Mucosa of rectum (tissue), 2 donors: ENCODE data around the gene ERF.

ENCODE experiments used
- H3K27ac ChIP-seq, 2 donors: one replicate each; pipeline ENCODE4 v1.7.0; 2013; ENCODE audit warnings: inconsistent platforms in 2 of 2, low read depth in 2 of 2, low read length in 2 of 2
- H3K27me3 ChIP-seq, 2 donors: one replicate each; pipeline ENCODE4 v1.7.0; 2013; ENCODE audit warnings: low read length in 2 of 2; ENCODE audit not compliant: control insufficient read depth in 2 of 2, insufficient read depth in 2 of 2
- H3K36me3 ChIP-seq, 2 donors: one replicate each; pipeline ENCODE4 v1.7.0; 2013; ENCODE audit warnings: low read length in 2 of 2; ENCODE audit not compliant: control insufficient read depth in 2 of 2, insufficient read depth in 2 of 2
- H3K4me1 ChIP-seq, 2 donors: one replicate each; pipeline ENCODE4 v1.7.0; 2013; ENCODE audit warnings: low read length in 2 of 2, mild to moderate bottlenecking in 1 of 2; ENCODE audit not compliant: control insufficient read depth in 2 of 2, insufficient read depth in 2 of 2
- H3K4me3 ChIP-seq, 2 donors: one replicate each; pipeline ENCODE4 v1.7.0; 2013; ENCODE audit warnings: low read length in 2 of 2
- H3K9ac ChIP-seq, 2 donors: one replicate each; pipeline ENCODE4 v1.7.0; 2013; ENCODE audit warnings: low read length in 2 of 2, low read depth in 1 of 2, mild to moderate bottlenecking in 1 of 2
- H3K9me3 ChIP-seq, 2 donors: one replicate each; pipeline ENCODE4 v1.7.0; 2013; ENCODE audit warnings: low read length in 2 of 2; ENCODE audit not compliant: control insufficient read depth in 2 of 2
- donor health status: healthy.
- donor health status: Normal muscosa, but diverticular disease.

ERF gene

DNA sequence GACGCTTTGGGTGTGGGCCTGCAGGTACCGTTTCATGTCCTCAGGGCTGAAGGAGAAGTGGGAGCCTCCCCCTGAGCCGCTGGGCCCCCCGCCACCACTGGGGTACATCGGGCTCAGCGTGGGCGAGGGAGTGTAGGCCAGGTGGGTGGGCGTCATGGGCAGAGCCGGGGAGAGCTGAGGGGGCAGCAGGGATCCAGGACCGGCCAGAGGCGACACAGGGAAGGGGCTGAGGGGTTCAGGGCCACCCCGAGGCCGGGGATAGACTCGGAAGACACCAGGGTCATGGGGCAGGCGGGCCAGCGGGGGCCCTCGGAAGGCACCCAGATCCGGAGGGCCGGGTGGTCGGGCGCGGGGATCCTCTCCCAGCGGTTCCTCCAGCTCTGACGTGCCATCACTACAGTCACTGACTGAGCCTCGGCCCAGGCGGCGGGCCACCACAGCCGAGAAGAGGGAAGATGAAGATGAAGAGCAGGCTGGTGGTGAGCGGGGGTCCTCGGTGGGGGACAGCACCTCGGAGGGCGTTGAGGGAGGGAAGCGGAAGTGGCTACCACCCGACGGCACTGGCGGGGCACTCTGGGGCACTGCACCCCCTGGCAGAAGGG, 5.7 kb downstream of the ERF start:
- Histone ChIP-seq H3K9ac (no peak overlapping the region), H3K9me3 (no peaks in the 10 kb centered on the region), H3K36me3 (peaks cover 3 to 7% of the 10 kb centered on the region in 2 donors), H3K4me1 (peaks cover 17 to 28% of the 10 kb centered on the region in 2 donors), H3K27me3 (no peaks in the 10 kb centered on the region), H3K27ac (no peak overlapping the region), H3K4me3 (no peak overlapping the region)

DNA sequence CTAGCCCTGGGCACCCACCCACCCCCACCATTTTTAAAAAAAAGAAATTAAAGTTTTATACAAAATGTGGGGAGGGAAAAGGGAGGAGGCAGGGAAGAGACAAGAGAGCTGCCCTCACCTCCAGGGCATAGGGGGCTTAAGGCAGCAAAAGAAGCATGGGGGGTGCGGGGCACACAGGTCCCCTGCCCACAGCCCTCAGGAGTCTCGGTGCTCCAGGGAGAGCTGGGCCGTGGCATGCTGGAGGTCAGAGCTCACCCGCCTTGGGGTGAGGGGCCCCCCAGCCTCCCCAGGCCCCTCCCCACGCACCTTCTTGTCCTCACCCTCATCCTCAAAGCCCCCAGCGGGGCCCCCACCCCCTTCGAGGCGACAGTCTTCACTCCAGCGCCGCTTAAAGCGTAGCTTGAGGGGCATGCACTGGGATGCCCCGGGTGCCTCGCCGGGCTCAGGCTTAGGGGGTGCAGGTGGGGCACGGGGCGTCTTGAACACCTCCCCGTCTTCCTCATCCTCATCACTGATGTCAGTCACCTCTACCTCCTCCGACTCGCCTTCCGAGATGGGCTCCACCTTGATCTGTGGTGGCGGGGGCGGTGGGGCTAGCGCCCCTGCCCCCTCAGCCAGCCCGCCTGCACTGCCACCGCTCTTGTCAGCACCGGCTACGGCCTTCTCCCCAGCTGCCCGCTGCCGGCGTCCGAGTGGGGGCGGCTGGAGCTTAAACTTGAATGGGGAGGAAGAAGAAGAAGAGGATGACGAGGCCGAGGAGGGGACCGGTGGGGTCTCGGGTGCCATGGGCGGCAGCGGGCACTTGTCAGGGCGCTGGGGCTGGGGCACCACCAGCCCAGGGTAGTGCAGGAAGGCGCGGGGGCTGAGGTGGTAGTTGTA, 6.4 kb downstream of the ERF start:
- no peak overlapping the region for H3K9ac ChIP-seq
- no peaks in the 10 kb centered on the region for H3K9me3 ChIP-seq
- peaks cover 21 to 28% of the 10 kb centered on the region in 2 donors for H3K4me1 ChIP-seq
- H3K27me3 ChIP-seq = no peaks in the 10 kb centered on the region
- no peak overlapping the region for H3K4me3 ChIP-seq
- no peak overlapping the region for H3K27ac ChIP-seq
- peaks cover 3 to 7% of the 10 kb centered on the region in 2 donors for H3K36me3 ChIP-seq

DNA sequence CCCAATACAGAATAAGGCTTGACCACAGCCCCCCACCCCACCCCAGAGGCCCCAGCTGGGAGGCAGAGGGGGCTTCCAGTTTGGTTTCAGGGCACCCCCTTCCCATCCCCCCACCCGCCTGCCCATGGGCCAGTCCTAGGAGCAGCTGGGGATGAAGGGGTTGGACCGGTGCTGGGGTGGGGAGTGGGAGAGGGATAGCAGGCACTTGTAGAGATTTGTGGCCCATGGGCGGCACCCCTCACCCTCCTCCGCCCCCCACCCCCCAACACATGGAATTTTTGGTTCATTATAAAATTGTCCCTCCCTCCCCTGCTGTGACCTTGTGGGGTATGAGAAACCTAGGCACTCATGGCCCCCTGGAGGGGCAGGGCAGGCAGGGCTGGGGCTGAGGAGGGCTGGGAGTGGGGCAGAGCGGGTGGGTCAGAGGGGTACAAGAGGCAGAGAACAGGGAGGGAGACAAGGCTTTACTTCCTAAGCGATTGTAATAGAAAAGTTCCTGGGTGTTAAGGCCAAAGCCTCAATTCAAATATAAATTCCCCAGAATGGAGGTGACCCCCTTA, 7.2 kb downstream of the ERF start:
- Histone ChIP-seq H3K27me3 (no peaks in the 10 kb centered on the region), H3K4me1 (peaks cover 15 to 21% of the 10 kb centered on the region in 2 donors), H3K4me3 (no peak overlapping the region), H3K9me3 (no peaks in the 10 kb centered on the region), H3K27ac (no peak overlapping the region), H3K36me3 (peaks cover 3 to 7% of the 10 kb centered on the region in 2 donors), H3K9ac (no peak overlapping the region)

DNA sequence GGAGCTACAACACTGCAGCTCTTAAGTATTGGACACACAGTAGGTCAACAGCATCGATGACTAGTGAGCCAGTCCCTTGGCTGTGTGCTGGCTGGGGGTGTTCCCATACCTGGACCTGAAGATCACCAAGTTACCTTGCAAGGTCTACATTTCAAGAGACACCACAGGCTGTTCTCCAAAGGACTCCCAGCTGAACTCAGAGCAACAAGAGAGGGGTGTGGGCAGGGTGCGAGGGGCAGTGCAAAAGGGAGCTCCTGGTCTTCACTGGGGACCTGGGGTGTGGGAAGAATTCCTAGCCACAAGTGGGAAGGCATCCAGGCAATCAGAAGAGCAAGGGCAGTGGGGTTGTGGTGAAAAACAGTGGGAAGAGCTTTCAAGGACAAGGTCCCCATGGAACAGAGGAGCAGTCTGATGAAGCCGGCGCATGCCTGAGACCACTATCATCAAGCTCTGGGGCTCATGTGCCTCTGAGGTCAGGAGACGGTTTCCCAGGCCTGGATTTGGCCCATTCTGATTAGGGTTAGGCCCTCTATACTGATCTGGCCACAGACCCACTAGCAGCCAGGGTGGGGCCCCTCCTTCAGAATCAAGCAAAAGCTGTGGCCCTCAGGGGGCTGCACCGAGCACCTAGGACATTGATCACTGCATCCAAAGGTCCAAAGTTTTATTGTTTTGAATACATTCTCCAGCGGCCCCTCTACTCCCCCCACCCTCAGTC, 7.8 kb downstream of the ERF start:
- H3K27ac ChIP-seq = no peak overlapping the region
- no peaks in the 10 kb centered on the region for H3K9me3 ChIP-seq
- no peak overlapping the region for H3K9ac ChIP-seq
- peaks cover 3 to 7% of the 10 kb centered on the region in 2 donors for H3K36me3 ChIP-seq
- H3K27me3 ChIP-seq = no peaks in the 10 kb centered on the region
- peaks cover 11 to 16% of the 10 kb centered on the region in 2 donors for H3K4me1 ChIP-seq
- no peak overlapping the region for H3K4me3 ChIP-seq

DNA sequence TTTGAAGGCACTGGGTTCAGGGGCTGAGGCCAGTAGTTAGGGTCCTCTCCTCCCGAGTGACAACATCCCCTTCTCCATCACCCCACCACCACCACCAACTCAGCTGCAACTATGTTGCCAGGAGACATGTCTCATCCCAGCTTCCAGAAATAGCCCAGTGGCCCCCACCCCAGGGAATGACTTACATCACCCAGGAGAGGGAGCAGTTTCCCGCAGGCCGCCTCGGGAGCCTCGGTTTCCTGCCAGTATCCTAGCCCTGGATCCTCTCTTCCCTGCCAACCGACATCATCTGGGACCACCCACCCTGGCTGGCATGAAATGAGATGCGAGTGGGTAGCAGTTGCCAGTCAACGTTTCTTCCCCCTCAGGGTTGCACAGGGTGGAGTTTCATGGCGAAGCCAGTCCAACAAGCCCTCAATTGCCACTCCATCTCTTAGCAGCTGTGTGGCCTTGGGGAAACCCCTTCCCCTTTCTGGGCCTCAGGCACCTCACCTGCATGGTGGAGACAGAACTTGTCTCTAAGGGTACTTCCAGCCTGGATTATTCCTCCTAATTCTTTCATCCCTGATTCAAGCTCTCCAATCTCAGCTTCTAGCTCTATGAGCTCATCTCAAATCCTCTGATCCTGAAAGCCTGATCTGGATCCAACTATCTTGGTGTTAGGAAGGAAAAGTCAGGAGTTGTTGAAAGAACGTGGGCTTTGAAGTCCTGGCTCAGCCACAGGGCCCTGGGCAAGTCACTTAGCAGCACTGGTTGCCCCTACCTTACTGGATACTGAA, 8.6 kb downstream of the ERF start:
- H3K4me3 ChIP-seq = no peak overlapping the region
- H3K9me3 ChIP-seq = no peaks in the 10 kb centered on the region
- H3K36me3 ChIP-seq = peaks cover 3 to 7% of the 10 kb centered on the region in 2 donors
- no peak overlapping the region for H3K9ac ChIP-seq
- no peaks in the 10 kb centered on the region for H3K27me3 ChIP-seq
- H3K27ac ChIP-seq = no peak overlapping the region
- peaks cover 11 to 15% of the 10 kb centered on the region in 2 donors for H3K4me1 ChIP-seq

DNA sequence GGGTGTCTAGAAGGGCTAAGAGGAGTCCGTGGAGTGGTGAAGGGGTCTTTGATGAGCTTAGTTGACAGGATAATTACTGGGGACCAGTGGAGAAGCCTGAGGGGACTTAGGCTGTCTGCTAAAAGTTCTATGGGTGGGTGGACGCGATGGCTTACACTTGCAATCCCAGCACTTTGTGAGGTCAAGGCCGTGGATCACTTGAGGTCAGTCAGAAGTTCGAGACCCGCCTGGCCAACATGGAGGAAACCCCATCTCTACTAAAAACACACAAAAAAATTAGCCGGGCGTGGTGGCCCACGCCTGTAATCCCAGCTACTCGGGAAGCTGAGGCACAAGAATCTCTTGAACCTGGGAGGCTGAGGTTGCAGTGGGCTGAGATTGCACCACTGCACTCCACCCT, 9.7 kb downstream of the ERF start:
- Histone ChIP-seq H3K9ac (peak overlapping the region in 1 of 2 donors; percentile 76), H3K27ac (no peak overlapping the region), H3K4me1 (peaks cover 14 to 23% of the 10 kb centered on the region in 2 donors), H3K9me3 (no peaks in the 10 kb centered on the region), H3K27me3 (no peaks in the 10 kb centered on the region), H3K4me3 (peak overlapping the region; percentile 72 to 98), H3K36me3 (peaks cover 3 to 7% of the 10 kb centered on the region in 2 donors)

DNA sequence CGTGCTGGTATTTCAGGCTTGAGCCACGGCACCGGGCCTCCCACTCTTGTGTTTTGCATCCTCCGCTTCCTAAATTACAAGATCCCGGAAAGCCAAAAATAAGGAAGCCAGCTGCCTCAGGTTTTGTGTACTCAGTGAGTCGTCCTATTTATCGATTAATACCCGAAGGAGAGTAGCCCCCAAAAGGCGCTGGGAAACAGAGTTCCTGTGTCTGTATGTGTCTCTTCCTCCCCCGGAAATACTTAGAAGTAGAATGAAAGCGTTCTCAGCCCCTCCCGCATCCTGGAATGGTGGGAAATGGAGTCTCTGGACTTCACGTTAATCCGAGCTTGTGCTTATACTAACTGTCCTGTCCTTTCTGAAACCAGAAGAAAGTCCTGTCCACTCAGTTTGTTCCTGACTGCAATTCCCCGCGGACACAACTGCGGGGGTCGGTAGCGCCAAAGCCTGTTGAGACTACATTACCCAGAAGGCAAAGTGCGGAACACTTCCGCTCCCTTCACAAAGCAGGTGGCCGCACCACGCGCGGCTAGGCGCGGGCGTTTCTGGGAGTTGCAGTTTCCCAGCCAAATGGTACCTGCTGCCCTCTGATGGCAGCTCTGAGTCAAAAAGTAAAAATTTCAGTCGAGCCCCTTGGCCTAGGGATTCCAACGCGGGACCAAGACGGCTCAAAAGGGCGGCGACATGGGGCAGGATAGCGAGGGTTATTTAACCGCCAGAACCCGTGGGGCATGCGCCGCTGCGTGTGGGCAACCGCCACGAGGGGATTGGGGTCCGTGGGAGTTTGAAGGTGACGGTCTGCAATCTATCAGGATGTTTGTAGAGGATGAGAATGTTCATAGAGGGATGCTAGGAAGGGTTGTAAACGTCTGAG, 10.3 kb downstream of the ERF start:
- Histone ChIP-seq H3K9ac (peak overlapping the region; percentile 66 to 76), H3K4me1 (peaks cover 14 to 26% of the 10 kb centered on the region in 2 donors), H3K4me3 (peak overlapping the region; percentile 72 to 98), H3K27ac (peak overlapping the region; percentile 85 to 96), H3K36me3 (peaks cover 2 to 7% of the 10 kb centered on the region in 2 donors), H3K9me3 (no peaks in the 10 kb centered on the region), H3K27me3 (no peaks in the 10 kb centered on the region)

DNA sequence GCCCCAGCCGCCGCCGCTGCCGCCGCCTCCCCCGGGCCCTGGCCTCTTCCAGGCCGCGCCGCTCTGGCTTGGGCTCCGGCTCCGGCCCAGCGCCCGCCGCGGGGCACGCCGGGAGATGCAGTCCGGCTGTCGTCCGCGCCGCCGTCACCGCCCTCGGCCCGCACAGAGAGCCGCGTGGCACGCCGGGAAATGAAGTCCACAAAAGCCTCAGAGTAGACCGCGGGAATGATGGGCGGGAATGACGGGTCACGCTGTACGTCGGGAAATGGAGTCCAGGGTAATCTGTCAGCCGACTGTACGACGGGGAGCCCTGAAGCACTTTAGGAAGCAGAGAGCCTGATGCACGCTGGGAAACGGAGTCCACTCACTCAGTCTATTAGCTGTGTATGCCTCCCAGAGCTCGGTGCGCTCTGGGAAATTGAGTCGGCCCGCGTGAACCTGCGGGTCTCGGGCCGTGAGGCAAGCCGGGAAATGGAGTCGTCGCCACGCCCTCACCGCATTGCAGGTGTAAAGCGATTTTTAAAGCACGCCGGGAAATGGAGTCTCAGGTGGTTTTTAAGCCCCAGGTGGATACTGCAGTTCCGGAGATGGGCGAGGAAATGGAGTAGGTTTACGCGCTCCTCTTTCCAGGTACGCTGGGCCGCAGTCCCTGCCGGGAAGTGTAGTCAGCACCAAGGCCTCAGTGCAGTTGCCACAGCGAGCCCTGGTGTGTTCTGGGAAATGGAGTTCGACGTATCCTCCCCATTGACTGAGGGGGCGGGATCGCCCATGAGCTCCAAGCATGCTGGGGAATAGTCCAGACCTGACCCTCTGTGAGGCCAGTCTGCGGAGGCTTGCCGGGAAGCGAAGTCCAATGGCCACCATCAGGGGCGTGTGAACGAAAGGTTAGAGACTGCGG, 12.2 kb downstream of the ERF start, which contains the start of gene GSK3A:
Gene GSK3A (minus strand): TSS at position 91 of the 898 bp plus-strand sequence. CDS start 137 bp downstream, outside the sequence.
- peak within 1 kb of the TSS; percentile 72 to 98 for H3K4me3 ChIP-seq
- H3K27ac ChIP-seq = peak within 1 kb of the TSS; percentile 85 to 96
- H3K9ac ChIP-seq = peak within 1 kb of the TSS; percentile 76 to 92
- H3K9me3 ChIP-seq = no peaks in the 10 kb centered on the region
- peaks cover 14 to 26% of the 10 kb centered on the region in 2 donors for H3K4me1 ChIP-seq
- H3K27me3 ChIP-seq = no peaks in the 10 kb centered on the region
- peaks cover 6 to 11% of the 10 kb centered on the region in 2 donors for H3K36me3 ChIP-seq
